ENCODE data around the gene ITIH4. TPM values are rescaled to one million over a fixed set of nuclear protein-coding genes. Genes with fewer than 3 reads are reported as not detected.

Gene ITIH4
- total RNA-seq, 1 experiment from 2014 or later: 0.80 TPM

DNA sequence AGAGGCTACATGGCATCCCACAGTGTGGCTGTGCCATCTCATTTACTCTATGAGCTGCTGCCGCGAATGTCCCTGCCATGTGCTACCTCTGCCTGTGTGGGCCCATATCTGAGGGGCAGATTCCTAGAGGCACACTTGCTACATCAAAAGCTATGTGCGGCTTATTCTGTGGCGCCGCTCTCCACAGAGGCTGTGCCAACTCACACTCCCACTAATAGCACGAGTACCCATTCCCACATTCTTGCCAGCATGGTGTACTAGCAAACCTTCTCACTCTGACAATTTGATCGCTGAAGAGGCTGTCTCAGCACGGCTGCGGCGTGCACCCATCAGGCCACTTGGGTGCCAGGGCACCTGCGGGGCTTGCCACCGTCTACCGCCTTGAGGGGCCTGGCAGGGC is 35.5 kb upstream of the ITIH4 start:
- no TSS peak for BruUV-seq (replicated peaks)
- CTCF ChIA-PET: no interaction called here

DNA sequence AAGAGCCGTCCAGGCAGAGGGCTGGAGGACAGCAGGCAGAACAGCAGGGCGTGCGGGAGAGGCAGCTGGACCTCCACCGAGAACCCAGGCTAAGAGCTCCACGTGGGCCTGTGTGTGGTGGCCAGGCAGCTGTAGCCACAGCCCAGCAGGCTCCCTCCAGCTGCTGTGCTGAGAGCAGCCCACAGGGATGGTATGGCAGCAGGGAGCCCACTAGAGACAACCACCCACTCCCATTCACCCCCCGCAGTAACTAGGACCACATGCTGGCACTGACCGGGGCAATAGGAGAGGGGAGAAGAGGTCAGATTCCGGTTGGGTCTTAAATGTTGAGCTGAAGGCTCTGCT is 29.9 kb upstream of the ITIH4 start:
- H3K9me3 ChIP-seq (ENCODE audit: low read length): no peaks in the 10 kb centered on the region
- no TSS peak for BruUV-seq (replicated peaks)
- H3K4me3 ChIP-seq (ENCODE audit: low read length): no peak overlapping the region
- H3K4me2 ChIP-seq (ENCODE audit: low read length): no peak overlapping the region
- H3F3A ChIP-seq (ENCODE audit: low read length, unreplicated experiment): no peaks in the 10 kb centered on the region
- DNase-seq: no peak
- ChIA-PET CTCF (no interaction called here), POLR2A (ENCODE audit: unreplicated experiment) (no interaction called here)
- no peaks in the 10 kb centered on the region for H4K20me1 ChIP-seq (ENCODE audit: low read length)
- H3K36me3 ChIP-seq (ENCODE audit: low read depth, low read length): no peaks in the 10 kb centered on the region
- no peaks in the 10 kb centered on the region for H3K79me2 ChIP-seq (ENCODE audit: low read length)
- H3K9ac ChIP-seq (ENCODE audit: low read length): no peak overlapping the region
- H3K27me3 ChIP-seq (ENCODE audit: low read length): no peaks in the 10 kb centered on the region
- TF ChIP-seq EZH2phosphoT487 (IDR thresholded peaks at IDR 0.05; ENCODE audit: borderline replicate concordance, low read length): no peak
- TF ChIP-seq EZH2 (IDR thresholded peaks at IDR 0.05; ENCODE audit: low read length, unreplicated experiment): no peak
- TF ChIP-seq, protein P1, sequence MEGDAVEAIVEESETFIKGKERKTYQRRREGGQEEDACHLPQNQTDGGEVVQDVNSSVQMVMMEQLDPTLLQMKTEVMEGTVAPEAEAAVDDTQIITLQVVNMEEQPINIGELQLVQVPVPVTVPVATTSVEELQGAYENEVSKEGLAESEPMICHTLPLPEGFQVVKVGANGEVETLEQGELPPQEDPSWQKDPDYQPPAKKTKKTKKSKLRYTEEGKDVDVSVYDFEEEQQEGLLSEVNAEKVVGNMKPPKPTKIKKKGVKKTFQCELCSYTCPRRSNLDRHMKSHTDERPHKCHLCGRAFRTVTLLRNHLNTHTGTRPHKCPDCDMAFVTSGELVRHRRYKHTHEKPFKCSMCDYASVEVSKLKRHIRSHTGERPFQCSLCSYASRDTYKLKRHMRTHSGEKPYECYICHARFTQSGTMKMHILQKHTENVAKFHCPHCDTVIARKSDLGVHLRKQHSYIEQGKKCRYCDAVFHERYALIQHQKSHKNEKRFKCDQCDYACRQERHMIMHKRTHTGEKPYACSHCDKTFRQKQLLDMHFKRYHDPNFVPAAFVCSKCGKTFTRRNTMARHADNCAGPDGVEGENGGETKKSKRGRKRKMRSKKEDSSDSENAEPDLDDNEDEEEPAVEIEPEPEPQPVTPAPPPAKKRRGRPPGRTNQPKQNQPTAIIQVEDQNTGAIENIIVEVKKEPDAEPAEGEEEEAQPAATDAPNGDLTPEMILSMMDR (conservative IDR thresholded peaks at IDR 0.05; ENCODE audit: low read depth, low read length): no peak
- intact Hi-C loops (cut with micrococcal nuclease): no loop called here
- no peak for ATAC-seq
- H3K27ac ChIP-seq (ENCODE audit: low read length): no peak overlapping the region
- no peaks in the 10 kb centered on the region for H3K4me1 ChIP-seq (ENCODE audit: insufficient read depth, low read length)
- no peaks in the 10 kb centered on the region for H3K9me2 ChIP-seq (replicated peaks; ENCODE audit: low read length)
- no peak overlapping the region for H2AFZ ChIP-seq (ENCODE audit: low read length)

More for the DNA sequence above, 35.5 kb upstream of the ITIH4 start:
- TF ChIP-seq EZH2 (IDR thresholded peaks at IDR 0.05; ENCODE audit: low read length, unreplicated experiment) (no peak), EZH2phosphoT487 (IDR thresholded peaks at IDR 0.05; ENCODE audit: borderline replicate concordance, low read length) (no peak)
- TF ChIP-seq, protein P1 (conservative IDR thresholded peaks at IDR 0.05; ENCODE audit: low read depth, low read length): no peak
- H3K4me2 ChIP-seq (ENCODE audit: low read length): no peak overlapping the region
- H3F3A ChIP-seq (ENCODE audit: low read length, unreplicated experiment): no peaks in the 10 kb centered on the region
- H3K79me2 ChIP-seq (ENCODE audit: low read length): no peaks in the 10 kb centered on the region
- no peak overlapping the region for H3K9ac ChIP-seq (ENCODE audit: low read length)
- no peak overlapping the region for H2AFZ ChIP-seq (ENCODE audit: low read length)
- H3K36me3 ChIP-seq (ENCODE audit: low read depth, low read length): no peaks in the 10 kb centered on the region
- H3K4me3 ChIP-seq (ENCODE audit: low read length): no peak overlapping the region
- H3K9me2 ChIP-seq (replicated peaks; ENCODE audit: low read length): no peaks in the 10 kb centered on the region
- POLR2A ChIA-PET (ENCODE audit: unreplicated experiment): no interaction called here
- H3K9me3 ChIP-seq (ENCODE audit: low read length): no peaks in the 10 kb centered on the region
- DNase-seq (no peak), ATAC-seq (no peak)
- H3K27me3 ChIP-seq (ENCODE audit: low read length): no peaks in the 10 kb centered on the region
- no peak overlapping the region for H3K27ac ChIP-seq (ENCODE audit: low read length)
- intact Hi-C loops (cut with micrococcal nuclease): no loop called here
- H4K20me1 ChIP-seq (ENCODE audit: low read length): no peaks in the 10 kb centered on the region
- H3K4me1 ChIP-seq (ENCODE audit: insufficient read depth, low read length): no peaks in the 10 kb centered on the region

DNA sequence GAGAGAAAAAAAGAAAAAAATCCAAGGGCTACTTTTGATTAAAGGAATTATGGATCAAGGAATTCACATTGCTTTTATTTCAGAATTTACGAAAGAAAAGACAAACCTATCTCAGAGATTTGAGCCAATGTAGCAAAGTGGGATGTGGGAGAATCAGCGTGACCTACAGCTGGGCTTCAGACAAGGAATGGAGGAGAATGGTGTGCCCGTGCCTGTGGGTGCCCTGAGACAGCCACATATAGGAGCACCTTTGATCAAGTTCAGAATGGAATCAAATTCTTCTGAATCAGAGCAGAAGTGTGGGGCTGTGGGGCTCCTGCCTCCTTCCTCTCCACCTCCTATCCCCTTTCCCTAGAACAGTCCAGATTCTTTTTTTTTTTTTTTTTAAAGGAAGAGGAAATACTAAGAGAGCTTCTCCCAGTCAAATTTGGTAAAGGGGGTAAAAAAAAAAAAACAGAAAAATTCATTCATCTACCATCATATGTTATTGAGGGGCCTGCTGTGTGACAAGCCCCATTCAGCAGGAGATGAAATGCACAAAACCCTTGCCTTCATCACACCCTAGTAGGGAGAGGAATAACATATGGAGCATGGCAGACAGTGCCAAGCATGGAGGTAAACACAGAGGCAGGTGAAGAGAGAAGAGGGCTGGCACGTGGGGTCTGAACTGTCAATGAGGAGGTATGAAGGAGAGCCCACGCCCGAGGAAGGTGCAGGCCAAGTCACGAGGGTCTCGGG is 29.4 kb upstream of the ITIH4 start:
- TF ChIP-seq, protein P1 (conservative IDR thresholded peaks at IDR 0.05; ENCODE audit: low read depth, low read length): no peak
- TF ChIP-seq EZH2phosphoT487 (IDR thresholded peaks at IDR 0.05; ENCODE audit: borderline replicate concordance, low read length) (no peak), EZH2 (IDR thresholded peaks at IDR 0.05; ENCODE audit: low read length, unreplicated experiment) (no peak)
- Histone ChIP-seq H3K36me3 (ENCODE audit: low read depth, low read length) (no peaks in the 10 kb centered on the region), H3K27ac (ENCODE audit: low read length) (no peak overlapping the region), H2AFZ (ENCODE audit: low read length) (no peak overlapping the region), H3K9ac (ENCODE audit: low read length) (no peak overlapping the region), H3K4me3 (ENCODE audit: low read length) (no peak overlapping the region), H3K79me2 (ENCODE audit: low read length) (no peaks in the 10 kb centered on the region), H3K4me2 (ENCODE audit: low read length) (no peak overlapping the region), H3K9me2 (replicated peaks; ENCODE audit: low read length) (no peaks in the 10 kb centered on the region), H3K4me1 (ENCODE audit: insufficient read depth, low read length) (no peaks in the 10 kb centered on the region), H4K20me1 (ENCODE audit: low read length) (no peaks in the 10 kb centered on the region), H3K9me3 (ENCODE audit: low read length) (no peaks in the 10 kb centered on the region), H3K27me3 (ENCODE audit: low read length) (no peaks in the 10 kb centered on the region), H3F3A (ENCODE audit: low read length, unreplicated experiment) (no peaks in the 10 kb centered on the region)
- CTCF ChIA-PET: no interaction called here
- ATAC-seq: no peak
- BruUV-seq (replicated peaks): no TSS peak
- no peak for DNase-seq
- intact Hi-C loops (cut with micrococcal nuclease): no loop called here
- POLR2A ChIA-PET (ENCODE audit: unreplicated experiment): no interaction called here

All from PC-3 (cell line).